HG02642 (cell line): ENCODE data around the gene GPR141.

Experiments used
- ATAC-seq: cut with Tn5 transposase; IDR thresholded peaks from one replicate; pipeline ENCODE4 v1.9.1; 2021; ENCODE audit warnings: mild to moderate bottlenecking; ENCODE audit not compliant: unreplicated experiment, poor library complexity

GPR141 gene, protein sequence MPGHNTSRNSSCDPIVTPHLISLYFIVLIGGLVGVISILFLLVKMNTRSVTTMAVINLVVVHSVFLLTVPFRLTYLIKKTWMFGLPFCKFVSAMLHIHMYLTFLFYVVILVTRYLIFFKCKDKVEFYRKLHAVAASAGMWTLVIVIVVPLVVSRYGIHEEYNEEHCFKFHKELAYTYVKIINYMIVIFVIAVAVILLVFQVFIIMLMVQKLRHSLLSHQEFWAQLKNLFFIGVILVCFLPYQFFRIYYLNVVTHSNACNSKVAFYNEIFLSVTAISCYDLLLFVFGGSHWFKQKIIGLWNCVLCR

DNA sequence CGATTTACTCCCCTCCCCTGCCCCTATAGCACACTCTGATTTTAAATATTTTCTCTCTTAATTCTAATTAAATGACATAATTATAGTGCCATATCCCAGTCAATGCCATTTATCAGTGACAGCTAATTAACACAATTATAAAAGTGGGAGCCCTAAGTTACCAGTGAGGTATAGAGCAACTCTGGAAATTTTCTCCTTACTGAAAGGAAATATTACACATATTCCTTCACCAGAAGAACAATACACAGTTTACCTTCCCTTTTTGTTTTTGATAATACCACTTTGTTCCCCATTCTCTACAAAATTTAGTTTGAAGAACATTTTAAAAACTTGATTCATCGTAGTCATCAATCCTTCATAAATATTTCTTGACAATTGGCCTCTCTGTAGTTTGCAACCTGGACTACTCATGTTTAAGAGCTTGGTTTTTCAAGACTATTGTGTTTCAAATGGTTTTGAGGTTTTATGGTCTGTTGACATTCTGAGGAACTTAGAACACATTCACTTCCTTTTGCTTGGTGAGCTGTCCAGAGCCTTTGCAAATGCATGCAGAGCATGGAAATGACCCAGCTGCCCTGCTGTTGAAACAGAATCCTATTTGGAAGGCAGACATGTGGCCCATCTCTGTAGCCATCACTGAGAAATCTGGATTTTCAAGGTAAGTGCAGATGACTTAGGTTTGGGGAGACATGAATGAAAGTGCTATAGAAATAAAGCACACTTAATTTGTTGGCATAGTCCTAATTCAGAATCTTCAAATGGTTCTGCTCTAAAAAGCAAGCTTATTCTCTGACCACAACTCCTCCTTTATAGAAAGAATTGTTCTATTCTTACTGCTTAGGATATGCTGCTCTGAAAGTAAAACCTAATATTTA lies at the start of gene GPR141:
Gene GPR141 (plus strand): TSS at position 521 of the 875 bp plus-strand sequence. CDS start 56,628 bp downstream, outside the sequence.
- ATAC-seq: peak; percentile 92

DNA sequence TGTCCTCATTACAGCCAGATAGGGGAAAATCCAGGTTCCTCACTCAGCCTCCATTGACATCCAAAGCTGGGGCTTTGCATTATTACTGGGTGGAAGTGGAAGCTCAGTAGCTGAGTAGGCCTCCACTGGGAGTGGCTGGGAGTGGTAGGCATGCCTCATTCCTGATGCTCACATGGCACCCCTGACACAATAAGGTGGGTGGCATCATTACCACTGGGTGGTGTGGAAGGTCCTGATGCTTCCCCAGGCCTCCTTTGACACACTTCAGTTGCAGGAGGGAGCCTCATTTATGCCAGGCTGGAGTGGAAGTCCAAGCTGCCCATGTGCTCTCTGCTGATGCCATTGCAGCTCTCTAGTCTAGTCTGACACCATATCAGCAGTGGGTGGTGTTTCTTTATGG lies 48.2 kb upstream of the GPR141 start:
- no peak for ATAC-seq

DNA sequence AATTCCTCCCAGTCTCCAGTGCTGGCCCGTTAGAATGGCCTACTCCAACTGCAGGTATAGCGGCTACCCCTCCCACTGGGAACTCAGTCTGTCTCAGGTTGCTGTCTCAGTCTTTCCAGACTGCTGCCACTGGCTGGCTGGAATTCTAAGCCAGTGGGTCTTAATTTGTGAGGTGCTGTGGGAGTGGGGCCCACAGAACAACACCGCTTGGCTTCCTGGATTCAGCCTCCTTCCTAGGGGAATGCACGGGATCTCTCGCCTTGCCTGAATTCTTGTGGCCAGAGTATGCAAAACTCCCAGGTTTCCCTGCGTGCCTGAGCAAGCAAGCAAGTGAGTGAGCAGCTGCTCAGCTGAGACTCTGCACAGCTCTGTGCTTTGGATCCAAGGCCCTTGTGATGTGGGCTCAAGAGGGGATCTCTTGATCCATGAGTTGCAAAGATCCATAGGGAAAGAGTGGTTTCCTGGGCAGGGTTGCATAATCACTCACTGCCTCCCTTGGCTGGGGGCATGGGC lies 41.5 kb upstream of the GPR141 start:
- ATAC-seq: no peak

DNA sequence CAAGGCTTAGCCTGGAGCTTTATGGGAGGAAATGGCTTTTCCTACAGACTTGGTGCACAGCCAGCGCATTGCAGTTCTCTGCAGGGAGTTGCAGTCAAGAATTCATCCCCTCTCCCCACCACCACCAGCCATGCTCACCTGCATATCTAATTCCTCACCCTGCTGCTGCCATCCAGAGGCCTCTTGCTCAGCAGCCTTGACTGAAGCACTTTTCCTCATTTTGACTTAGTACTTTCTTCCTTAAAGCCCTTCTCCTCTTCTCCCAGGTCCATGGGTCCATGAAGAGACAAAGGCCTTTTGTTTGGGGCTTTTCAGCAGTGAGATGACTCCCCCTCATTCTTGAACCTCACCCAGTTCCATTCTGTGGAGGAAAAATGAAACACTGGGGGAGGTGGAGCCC lies 39.7 kb upstream of the GPR141 start:
- no peak for ATAC-seq

DNA sequence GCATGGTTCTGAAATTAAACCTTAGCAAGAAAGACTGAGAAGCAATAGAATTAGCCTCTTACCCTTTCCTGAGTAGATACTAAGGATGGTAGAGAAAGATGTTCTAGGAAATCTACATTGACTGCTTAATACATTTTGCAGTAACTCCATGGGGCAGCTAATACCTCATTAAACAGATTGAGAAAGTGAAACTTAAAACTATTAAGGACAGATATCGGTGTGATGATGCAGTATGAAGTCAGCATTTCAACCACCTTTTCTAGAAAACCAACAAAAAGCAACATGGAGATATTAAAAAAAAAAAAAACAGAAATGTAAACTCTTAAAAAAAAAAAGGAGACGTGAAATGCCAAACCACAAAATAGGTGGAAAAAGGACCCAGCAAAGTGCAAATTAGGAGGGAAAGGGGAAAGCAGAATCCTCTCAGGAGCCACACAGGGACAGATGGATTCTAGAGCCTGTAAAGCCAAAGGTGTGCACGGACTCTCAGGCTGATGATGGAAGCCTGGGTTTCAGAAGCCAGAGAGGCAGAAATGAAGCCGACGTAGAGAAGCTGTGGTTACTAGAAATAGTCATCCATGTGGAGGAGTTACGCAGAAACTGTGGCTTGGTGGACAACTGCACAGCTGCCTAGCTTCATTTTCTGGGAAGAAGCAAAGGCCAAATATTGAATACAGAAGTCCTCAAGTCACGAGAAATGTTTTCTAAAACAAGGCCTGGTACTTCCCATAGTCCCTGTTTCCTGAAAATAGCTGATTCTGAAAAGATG lies 38.1 kb upstream of the GPR141 start:
- no peak for ATAC-seq

DNA sequence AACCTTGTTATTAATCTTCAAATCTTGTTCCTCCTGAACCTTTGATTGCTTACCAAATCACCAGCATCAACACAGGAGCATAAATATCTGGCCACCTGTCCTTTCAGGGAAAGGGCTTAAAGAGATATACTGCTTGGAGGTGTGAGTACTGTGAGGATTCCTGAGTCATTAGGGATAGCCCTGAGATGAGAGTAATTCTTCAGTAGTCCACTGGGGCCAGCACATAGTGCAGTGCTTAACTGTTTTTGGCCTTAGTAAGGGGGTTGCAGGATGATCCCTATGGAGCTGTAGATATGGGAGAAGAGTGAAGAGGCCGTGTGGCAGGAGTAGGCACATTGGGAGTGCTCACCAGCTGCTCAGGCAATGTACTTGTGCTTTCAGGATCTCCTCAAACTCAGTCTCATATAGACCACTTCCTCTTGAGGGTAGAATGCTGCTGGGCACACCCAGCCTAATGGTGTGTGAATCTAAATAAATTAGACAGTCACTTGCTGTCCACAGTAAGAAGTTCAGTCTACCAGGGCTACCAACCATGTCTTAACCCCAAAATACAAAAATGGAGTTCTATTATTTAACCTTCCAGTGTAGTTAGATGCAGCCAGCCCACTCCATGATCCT lies 26.5 kb upstream of the GPR141 start:
- ATAC-seq: peak; percentile 95

DNA sequence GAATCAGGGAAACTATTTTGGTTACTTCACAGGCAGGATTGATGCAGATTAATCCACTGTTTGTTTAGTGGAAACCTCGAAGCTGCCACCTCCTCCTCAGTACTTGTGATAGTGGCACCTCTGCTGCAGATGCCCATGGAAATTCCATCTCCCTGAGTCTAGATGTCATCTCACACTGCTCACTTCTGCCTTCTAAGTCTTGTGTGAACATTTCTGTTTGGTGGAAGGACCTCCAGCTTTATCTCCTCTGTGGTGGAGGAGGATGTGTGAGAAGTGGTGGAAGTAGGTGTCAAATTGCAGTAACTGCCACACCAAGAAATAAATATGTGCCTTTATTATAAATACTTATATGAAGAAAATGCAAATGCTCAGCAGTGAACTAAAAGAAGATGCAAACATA lies 25.8 kb upstream of the GPR141 start:
- ATAC-seq: no peak

DNA sequence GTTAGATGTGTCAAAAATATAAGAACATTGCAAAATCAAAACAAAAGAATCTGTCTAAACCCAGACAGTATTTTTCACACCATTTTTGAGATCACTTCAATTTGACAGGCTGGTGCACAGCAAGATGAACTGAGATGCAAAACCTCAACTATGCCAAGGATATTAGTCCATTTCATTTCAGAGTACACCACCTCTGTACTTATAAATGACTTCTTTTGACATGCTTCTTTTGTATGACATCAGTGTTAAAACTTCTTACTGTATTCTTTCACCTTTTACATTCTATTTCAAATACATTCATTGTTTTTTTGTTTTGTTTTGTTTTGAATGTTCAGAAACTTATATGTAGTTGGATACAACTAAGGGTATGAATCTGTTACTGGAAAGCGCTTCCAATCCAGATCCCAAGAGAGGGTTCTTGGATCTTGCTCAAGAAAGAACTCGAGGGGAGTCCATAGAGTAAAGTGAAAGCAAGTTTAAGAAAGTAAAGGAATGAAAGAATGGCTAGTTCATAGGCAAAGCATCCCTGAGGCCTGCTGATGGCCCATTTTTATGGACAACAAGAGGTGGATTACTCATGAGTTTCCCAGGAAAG lies 23.5 kb upstream of the GPR141 start:
- no peak for ATAC-seq

DNA sequence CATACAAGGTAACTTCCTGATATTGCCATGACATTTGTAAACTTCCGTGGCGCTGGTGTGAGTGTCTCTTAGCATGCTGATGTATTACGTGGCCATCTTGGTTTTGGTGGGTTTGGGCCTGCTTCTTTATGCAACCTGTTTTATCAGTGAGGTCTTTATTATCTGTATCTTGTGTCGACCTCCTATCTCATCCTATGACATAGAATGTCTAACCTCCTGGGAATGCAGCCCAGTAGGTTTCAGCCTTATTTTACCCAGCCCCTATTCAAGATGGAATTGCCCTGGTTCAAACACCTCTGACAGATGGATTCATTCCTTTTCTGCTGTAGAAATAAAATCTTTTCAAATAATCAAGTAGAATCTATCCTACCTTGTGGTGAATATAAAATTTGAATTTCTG lies 23.0 kb upstream of the GPR141 start:
- no peak for ATAC-seq

DNA sequence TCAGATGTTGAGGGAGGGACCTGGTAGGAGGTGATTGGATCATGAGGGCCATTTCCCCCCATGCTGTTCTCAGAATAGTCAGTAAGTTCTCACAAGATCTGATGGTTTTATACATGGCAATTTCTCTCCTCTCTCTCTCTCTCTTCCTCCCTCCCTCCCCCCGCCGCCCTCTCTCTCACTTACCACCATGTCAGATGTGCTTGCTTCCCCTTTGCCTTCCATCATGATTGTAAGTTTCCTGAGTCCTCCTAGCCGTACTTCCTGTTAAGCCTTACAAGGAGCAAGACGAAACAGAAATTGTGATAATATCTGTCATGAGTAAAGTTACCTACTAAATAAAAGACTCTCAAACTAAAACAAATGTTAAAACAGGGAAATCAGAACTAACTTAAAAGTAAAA lies 19.9 kb upstream of the GPR141 start:
- no peak for ATAC-seq

DNA sequence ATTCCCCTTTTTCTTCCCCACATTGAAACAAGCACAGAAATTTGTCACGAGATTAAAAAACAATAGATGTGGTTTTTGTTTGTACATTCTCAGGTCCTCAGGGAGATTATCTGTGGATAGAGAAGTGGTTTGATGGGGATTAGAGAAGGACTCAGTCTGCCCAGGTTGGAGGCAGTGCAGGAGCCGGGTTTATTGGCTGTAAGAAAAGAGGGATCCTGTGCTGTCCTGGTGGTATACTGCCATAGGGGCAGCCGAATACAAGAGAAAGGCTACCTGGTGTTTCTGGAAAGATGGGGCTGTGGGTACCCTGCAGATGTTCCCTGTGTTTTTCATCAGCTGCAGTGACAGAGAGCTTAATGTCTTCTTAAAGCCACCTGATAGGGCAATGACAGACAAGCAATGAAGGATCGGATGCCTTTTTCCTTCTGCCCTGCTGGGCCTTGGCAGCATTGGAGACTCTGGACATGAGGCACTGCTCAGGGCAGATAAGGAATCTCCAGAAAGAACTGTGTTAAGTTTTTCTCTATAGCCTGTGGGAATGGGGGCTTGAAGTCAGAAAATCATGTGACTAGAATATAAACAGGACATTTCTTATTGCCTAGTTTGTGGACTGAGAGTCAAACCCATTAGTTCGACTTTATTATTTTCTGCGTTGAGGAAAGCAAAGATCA lies 18.1 kb upstream of the GPR141 start:
- no peak for ATAC-seq

DNA sequence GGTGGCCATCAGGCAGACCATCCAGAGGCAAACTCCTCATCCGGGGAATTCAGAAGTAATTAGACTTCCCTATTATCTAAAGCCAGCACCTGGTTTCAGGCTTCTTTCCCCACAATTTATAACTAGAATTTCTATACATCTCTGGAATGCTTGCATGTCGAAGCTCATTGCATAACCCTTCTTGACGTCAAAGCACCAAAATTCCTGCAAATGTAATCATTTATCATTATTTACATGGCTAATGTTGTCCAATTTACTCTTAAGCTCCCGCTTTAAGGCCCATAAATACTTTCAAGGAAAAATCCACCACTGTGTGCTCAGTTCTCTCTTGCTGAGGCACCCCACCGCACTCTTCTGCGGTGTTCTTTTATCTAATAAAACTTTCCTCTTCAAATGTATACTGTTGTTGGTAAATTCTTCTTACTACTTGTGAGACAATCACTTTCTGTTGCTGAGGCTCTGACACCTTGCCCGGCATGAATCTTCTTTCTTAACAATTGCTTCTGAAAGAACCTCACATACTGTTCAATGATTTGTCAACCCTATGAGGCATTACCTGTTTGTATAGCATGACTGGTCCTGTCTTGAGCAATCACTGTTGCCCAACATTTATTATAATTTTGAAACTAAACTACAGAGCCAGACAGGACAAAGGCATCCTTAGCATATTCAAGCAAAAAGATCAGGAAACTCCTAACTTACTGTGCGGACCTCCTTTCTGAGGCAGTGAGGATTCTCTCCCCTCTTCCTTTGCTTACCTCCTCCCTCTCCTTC lies 17.4 kb upstream of the GPR141 start:
- ATAC-seq: no peak

DNA sequence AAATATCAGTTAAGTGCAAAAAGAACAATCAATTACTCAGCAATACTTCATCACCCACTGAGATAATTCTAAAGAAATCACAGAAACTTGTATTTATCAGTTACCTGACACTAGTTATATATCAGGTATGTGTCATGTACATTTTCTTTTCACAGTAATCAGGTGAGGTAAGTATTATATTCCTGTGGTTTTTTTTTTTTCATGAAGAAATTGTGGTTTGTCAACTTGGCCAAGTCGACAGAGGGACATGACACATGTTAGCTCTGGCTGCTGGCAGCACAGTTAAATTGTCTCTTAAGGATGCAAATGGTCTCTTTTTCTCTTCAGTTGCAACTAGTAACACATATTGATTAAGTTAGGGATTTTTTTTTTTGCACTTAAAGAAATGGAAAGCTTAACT lies 13.7 kb upstream of the GPR141 start:
- no peak for ATAC-seq

DNA sequence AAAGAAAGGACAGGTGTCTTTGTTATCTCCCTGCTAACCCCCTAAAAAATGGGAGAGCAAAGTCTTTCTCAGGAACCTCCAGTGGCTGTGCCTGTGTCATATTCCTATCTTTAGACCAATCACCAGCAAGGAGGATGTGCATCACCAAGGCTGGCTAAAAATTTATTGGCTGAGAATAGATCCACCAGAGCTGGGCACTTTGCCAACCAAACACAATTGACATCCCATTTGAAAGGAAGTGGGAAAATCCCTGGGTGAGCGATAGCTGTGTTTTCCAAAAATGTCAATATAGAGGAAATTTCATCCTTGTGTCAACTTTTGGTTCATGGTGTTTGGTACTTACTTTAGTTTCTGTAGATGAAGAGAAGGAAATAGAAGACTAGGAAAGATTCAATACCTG lies 13.1 kb upstream of the GPR141 start:
- no peak for ATAC-seq

DNA sequence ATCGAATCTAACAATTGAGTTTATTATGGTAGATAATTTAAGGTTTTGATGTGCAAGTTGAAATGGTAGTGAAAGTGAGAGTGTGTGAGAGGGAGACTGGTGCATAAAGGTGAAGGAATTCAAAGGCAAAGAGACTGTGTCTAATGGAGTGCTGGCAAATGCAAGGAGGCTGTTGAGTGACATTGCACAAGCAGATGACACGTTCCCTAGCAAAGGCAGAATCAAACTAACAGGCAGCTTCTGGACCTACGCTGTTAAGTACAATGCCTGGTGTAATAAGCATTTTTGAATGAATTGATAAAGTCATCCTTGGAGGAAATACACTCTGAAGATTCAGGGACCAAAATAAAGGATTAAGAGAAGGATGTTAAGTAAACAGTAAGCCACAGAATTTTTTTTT lies 11.7 kb upstream of the GPR141 start:
- no peak for ATAC-seq

DNA sequence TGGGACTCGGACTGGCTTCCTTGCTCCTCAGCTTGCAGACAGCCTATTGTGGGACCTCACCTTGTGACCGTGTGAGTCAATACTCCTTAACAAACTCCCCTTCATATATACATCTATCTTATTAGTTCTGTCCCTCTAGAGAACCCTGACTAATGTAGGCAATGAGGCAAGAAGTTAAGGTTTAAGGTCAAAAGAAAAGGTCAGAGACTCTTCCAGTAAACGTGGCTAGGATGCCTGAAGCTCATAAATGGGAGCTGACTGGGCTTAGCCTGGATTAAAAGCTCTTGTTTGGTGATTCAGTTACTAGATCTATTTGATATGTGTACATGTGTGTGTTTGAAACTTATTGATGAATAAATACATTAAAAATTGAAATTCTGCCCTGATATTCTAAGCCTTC lies 10.6 kb upstream of the GPR141 start:
- no peak for ATAC-seq

DNA sequence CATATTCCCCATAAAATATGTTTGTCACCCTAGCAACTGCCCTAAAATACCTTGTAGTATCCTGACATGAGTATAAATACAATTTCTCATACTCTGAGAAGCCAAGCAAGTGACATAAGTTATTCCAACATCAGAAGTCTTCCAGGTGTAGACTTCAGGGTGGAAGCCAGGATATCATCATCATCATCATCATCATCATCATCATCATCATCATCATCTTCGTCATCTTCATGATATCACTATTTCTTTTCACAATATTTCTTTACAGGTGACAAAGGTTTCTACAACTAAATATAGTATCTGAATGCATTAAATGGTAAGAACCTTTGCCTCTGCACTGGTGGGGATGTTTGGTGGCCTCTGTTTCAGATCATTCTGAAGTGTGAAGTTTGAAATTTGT lies 10.0 kb upstream of the GPR141 start:
- no peak for ATAC-seq

DNA sequence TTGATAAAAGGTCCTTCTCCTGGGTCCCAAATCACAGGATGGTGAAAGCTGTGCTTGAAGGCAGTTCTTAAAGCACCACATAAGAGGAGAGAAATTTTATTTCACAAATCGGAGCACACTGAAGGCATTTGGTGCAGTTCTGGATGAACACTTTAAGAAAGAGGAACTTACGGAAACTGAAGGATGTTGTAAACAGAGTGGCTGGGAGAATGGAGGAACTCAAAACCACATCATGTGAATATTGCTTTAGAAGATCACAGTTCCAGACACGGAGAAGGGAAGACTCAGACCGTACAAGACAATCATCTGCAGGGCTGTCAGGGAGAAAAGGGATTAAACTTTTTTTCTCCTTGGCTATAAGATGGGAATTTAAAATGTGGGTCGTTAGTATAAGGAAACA lies 9.0 kb upstream of the GPR141 start:
- no peak for ATAC-seq

DNA sequence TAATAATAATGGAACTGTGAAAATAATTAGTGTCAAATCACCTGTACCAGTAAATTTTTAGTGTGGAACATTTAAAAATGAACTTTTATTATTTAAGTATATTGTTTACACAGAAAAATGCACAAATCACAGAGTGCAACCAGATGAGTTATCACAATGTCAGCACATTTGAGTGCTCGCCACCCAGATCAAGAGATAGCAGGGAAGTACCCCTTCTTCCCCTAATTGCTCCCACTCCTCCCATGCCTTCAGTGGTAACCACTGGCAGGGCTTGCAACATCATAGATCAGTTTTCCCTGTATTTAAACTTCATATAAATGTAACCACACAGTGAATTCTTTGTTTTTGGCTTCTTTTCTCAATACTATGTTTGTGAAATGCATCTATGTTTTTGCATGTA lies 7.8 kb upstream of the GPR141 start:
- ATAC-seq: no peak
